ENCODE results near the gene AGGF1. TPM values are rescaled to one million over a fixed set of nuclear protein-coding genes. Genes with fewer than 3 reads are reported as not detected.
"Not testable (repeated sequence)": the region's sequence is repeated elsewhere in the genome, so short reads cannot be mapped to it uniquely, and the experiment has no call there.

The AGGF1 gene
- total RNA-seq, 4 donors from 2014 or later: 16.3 to 23.5 (median 21.3) TPM

DNA sequence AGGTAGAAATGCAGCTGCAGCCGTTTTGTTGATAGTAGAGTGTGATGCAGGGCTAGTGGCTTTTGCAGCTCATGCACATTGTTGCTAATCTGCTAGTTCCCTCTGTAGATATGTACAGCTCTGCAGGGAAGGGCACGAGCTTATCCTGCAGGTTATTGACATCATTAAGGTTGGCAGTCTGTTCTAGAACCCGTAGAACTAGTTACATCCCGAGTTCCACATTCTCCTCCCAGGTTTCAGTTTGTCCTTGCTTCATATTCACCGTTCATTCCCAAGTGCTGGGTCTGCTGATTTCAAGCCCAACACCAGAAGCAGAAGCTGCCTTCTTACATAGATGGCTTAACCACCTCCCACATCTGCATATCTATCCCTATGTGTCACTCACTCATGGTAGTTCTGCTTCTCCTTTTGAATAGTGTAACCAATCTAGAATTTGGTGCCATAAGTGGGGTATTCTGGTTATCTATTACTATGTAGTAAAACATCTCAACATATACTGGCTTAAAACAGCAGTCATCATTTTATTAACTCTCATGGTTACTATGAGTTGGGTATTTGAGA is 39.2 kb upstream of the AGGF1 start:
- Histone ChIP-seq H3K4me3 (no peak overlapping the region), H3K9me3 (no peaks in the 10 kb centered on the region), H3K27me3 (no peaks in the 10 kb centered on the region), H3K27ac (no peak overlapping the region), H3K4me1 (no peaks in the 10 kb centered on the region), H3K36me3 (no peaks in the 10 kb centered on the region)
- 63% methylated on average over 5 of the region's 5 CpGs for WGBS
- TF ChIP-seq POLR2A (IDR thresholded peaks at IDR 0.05) (no peak), EP300 (IDR thresholded peaks at IDR 0.05) (no peak), POLR2AphosphoS5 (IDR thresholded peaks at IDR 0.05) (no peak)
- TF ChIP-seq, protein P1, sequence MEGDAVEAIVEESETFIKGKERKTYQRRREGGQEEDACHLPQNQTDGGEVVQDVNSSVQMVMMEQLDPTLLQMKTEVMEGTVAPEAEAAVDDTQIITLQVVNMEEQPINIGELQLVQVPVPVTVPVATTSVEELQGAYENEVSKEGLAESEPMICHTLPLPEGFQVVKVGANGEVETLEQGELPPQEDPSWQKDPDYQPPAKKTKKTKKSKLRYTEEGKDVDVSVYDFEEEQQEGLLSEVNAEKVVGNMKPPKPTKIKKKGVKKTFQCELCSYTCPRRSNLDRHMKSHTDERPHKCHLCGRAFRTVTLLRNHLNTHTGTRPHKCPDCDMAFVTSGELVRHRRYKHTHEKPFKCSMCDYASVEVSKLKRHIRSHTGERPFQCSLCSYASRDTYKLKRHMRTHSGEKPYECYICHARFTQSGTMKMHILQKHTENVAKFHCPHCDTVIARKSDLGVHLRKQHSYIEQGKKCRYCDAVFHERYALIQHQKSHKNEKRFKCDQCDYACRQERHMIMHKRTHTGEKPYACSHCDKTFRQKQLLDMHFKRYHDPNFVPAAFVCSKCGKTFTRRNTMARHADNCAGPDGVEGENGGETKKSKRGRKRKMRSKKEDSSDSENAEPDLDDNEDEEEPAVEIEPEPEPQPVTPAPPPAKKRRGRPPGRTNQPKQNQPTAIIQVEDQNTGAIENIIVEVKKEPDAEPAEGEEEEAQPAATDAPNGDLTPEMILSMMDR (IDR thresholded peaks at IDR 0.05): no peak
- no peak for DNase-seq (ENCODE audit: low spot score in 2 of 2)

DNA sequence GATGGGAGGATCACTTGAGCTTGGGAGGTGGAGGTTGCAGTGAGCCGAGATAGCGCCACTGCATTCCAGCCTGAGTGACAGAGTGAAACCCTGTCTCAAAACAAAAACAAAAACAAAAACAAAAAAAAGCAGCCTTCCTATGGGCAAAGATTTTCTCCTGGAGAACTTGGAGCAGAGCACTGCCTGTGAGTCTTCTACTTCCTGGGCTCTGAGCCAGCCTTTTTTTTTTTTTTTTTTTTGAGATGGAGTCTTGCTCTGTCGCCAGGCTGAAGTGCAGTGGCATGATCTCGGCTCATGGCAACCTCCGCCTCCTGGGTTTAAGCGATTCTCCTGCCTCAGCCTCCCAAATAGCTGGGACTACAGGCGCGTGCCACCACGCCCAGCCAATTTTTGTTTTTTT is 36.8 kb upstream of the AGGF1 start:
- H3K4me1 ChIP-seq; DNase-seq (ENCODE audit: low spot score in 2 of 2); H3K36me3 ChIP-seq; H3K4me3 ChIP-seq; H3K9me3 ChIP-seq; H3K27me3 ChIP-seq; H3K27ac ChIP-seq: not testable (repeated sequence)
- 83% methylated on average over 9 of the region's 9 CpGs for WGBS

DNA sequence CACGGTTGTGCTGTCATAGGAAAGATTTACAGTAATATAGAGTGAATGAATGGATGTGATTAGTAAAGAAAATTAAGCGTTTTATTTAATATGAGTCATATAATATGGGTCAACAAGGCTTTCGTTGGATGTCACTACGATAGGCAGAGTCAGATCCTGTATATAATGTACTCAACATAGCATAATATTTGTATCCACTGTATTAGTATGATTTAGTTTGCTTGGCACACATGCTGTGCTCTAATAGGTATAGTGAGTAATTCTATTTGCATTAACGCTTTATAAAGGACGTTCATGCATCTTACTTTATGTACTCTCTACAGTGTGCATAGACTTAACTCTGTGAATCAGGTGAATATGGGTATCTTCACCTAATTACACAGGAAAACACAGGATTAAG is 35.9 kb upstream of the AGGF1 start:
- Histone ChIP-seq H3K4me1 (no peaks in the 10 kb centered on the region), H3K27me3 (peaks cover 3% of the 10 kb centered on the region), H3K4me3 (no peak overlapping the region), H3K36me3 (no peaks in the 10 kb centered on the region), H3K27ac (no peak overlapping the region), H3K9me3 (no peaks in the 10 kb centered on the region)
- no peak for TF ChIP-seq POLR2A (IDR thresholded peaks at IDR 0.05)
- DNase-seq (ENCODE audit: low spot score in 2 of 2): no peak
- WGBS: 60% methylated on average over 6 of the region's 6 CpGs

GRCh38 chr5:76998251-76998650 is 32.0 kb upstream of the AGGF1 start:
- 86% methylated on average over 4 of the region's 4 CpGs for WGBS
- not testable (repeated sequence) for H3K4me3 ChIP-seq; H3K27ac ChIP-seq; H3K36me3 ChIP-seq; DNase-seq (ENCODE audit: low spot score in 2 of 2); H3K27me3 ChIP-seq; H3K9me3 ChIP-seq; H3K4me1 ChIP-seq

DNA sequence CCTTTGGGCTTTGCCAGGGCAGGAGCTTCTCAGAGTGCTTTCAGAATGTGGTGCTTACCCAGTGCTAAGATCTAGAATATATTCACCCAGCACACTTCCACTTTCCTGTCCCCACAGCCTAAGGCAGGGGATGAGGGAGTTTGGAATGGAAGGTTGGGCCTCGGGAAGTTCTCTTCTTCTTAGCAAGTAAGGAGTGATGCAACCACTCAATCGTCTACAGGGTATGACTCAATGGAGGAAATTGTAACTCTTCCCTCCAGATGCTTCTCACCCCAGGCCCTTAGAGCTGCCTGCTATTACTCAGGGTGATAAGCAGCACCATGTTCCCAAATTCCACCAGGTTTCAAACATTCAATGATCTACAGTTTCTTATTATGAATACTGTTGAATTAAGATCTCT is 30.8 kb upstream of the AGGF1 start:
- TF ChIP-seq POLR2AphosphoS5 (IDR thresholded peaks at IDR 0.05): no peak
- TF ChIP-seq, protein P1 (IDR thresholded peaks at IDR 0.05): no peak
- TF ChIP-seq EP300 (IDR thresholded peaks at IDR 0.05): no peak
- no peak for TF ChIP-seq POLR2A (IDR thresholded peaks at IDR 0.05)
- no peak for DNase-seq (ENCODE audit: low spot score in 2 of 2)
- WGBS: 40% methylated on average over 2 of the region's 2 CpGs

DNA sequence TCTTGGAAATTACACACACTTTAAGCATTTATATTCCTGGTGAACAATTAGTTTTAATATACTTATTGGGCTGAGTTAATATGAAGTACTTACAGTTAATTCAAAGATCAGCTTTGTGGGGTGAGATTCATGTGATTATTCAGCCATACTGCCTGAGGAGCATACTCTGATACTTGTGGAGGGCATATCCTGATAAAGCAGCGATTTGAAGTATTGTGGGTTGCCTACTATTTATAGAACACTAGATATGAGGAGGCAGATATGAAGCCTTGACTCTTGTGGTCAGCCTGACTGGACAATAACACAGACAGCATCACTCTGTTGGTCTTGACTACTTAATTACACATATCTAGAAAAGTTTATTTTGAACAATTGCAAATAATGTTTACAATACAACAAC is 27.0 kb upstream of the AGGF1 start:
- no peaks in the 10 kb centered on the region for H3K36me3 ChIP-seq
- no peak overlapping the region for H3K4me3 ChIP-seq
- H3K27me3 ChIP-seq: peaks cover 13% of the 10 kb centered on the region
- TF ChIP-seq, protein P1 (IDR thresholded peaks at IDR 0.05): no peak
- TF ChIP-seq POLR2A (IDR thresholded peaks at IDR 0.05): no peak
- TF ChIP-seq EP300 (IDR thresholded peaks at IDR 0.05): no peak
- no peak for TF ChIP-seq POLR2AphosphoS5 (IDR thresholded peaks at IDR 0.05)
- no peak for DNase-seq (ENCODE audit: low spot score in 2 of 2)
- no peaks in the 10 kb centered on the region for H3K4me1 ChIP-seq
- H3K27ac ChIP-seq: no peak overlapping the region
- WGBS: 63% methylated on average over 1 of the region's 1 CpG
- no peaks in the 10 kb centered on the region for H3K9me3 ChIP-seq

More for the DNA sequence above, 30.8 kb upstream of the AGGF1 start:
- Histone ChIP-seq H3K27ac (no peak overlapping the region), H3K27me3 (peaks cover 5% of the 10 kb centered on the region), H3K4me1 (no peaks in the 10 kb centered on the region), H3K9me3 (no peaks in the 10 kb centered on the region), H3K4me3 (no peak overlapping the region), H3K36me3 (no peaks in the 10 kb centered on the region)

DNA sequence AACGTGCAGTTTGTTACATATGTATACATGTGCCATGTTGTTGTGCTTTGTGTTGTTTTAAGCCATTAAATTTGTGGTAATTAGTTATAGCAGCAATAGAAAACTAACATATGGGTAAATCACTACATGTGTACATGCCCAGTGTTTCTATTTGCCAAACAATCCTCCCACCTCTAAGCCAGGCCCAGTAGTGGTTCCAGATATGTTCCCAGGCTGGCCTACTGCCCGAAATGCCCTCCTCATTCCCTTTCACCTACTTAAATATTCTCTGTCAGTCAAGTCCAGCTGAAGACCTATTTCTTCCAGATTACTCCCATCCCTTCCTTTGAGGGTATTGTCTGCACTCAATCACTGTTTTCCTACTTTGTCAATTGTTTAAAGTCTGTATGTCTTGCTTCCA is 24.1 kb upstream of the AGGF1 start:
- TF ChIP-seq POLR2AphosphoS5 (IDR thresholded peaks at IDR 0.05): no peak
- TF ChIP-seq, protein P1 (IDR thresholded peaks at IDR 0.05): no peak
- TF ChIP-seq EP300 (IDR thresholded peaks at IDR 0.05): no peak
- TF ChIP-seq POLR2A (IDR thresholded peaks at IDR 0.05): no peak
- WGBS: 79% methylated on average over 2 of the region's 2 CpGs
- no peaks in the 10 kb centered on the region for H3K4me1 ChIP-seq
- no peak overlapping the region for H3K27ac ChIP-seq
- H3K9me3 ChIP-seq: no peaks in the 10 kb centered on the region
- no peak for DNase-seq (ENCODE audit: low spot score in 2 of 2)
- no peak overlapping the region for H3K4me3 ChIP-seq
- H3K36me3 ChIP-seq: no peaks in the 10 kb centered on the region
- H3K27me3 ChIP-seq: peaks cover 13% of the 10 kb centered on the region

All from suprapubic skin (tissue), 4 donors.